Mesenchymal stem cell (in vitro differentiated cells and primary cell): Measurements from ENCODE around the gene CCDC184.
"Not testable (repeated sequence)": the region's sequence is repeated elsewhere in the genome, so short reads cannot be mapped to it uniquely, and the experiment has no call there.

Experiments
- DNase-seq: peaks from one replicate; pipeline ENCODE4 v3.0.0-alpha.2; 2013
- H2AFZ ChIP-seq: one replicate; pipeline ENCODE4 v1.6.1; 2013; ENCODE audit warnings: low read depth, mild to moderate bottlenecking, control low read depth, inconsistent platforms, low read length, moderate library complexity
- H2AK5ac ChIP-seq: 2 replicates; pipeline ENCODE4 v1.6.1; 2013; ENCODE audit warnings: low read length, moderate library complexity, mild to moderate bottlenecking, inconsistent platforms; ENCODE audit not compliant: severe bottlenecking
- H2BK120ac ChIP-seq: one replicate; pipeline ENCODE4 v1.6.1; 2013; ENCODE audit warnings: low read depth, mild to moderate bottlenecking, inconsistent platforms, low read length, moderate library complexity
- H2BK12ac ChIP-seq, 2 experiments: one replicate each; pipeline ENCODE4 v1.6.1; 2013; ENCODE audit warnings: inconsistent platforms in 2 of 2, low read length in 2 of 2, mild to moderate bottlenecking in 2 of 2, moderate library complexity in 2 of 2, control low read depth in 1 of 2
- H2BK15ac ChIP-seq: one replicate; pipeline ENCODE4 v1.6.1; 2013; ENCODE audit warnings: mild to moderate bottlenecking, low read depth, inconsistent platforms; ENCODE audit not compliant: poor library complexity, severe bottlenecking
- H2BK5ac ChIP-seq: 2 replicates; pipeline ENCODE4 v1.6.1; 2013; ENCODE audit warnings: low read depth, mild to moderate bottlenecking, low read length, control low read depth, inconsistent platforms; ENCODE audit not compliant: poor library complexity, severe bottlenecking
- H3K14ac ChIP-seq, 2 experiments: one replicate each; pipeline ENCODE4 v1.6.1; 2013; ENCODE audit warnings: inconsistent platforms in 2 of 2, low read length in 2 of 2, control low read depth in 1 of 2, mild to moderate bottlenecking in 1 of 2, moderate library complexity in 1 of 2
- H3K18ac ChIP-seq, 2 experiments: one replicate each; pipeline ENCODE4 v1.6.1; 2013; ENCODE audit warnings: inconsistent platforms in 2 of 2, low read length in 2 of 2, control low read depth in 1 of 2, low read depth in 1 of 2, mild to moderate bottlenecking in 1 of 2
- H3K23ac ChIP-seq, 2 experiments: one replicate each; pipeline ENCODE4 v1.6.1; 2013; ENCODE audit warnings: inconsistent platforms in 2 of 2, low read length in 2 of 2, mild to moderate bottlenecking in 2 of 2, moderate library complexity in 2 of 2, control low read depth in 1 of 2
- H3K27ac ChIP-seq: 2 replicates; pipeline ENCODE4 v1.5.1; 2013; ENCODE audit warnings: mild to moderate bottlenecking, moderate library complexity, low read length, control low read depth, inconsistent platforms; ENCODE audit not compliant: poor library complexity, severe bottlenecking
- H3K27me3 ChIP-seq, 2 experiments: 2 replicates each; pipeline versions ENCODE4 v1.6.1 to v1.7.0; 2013; ENCODE audit warnings: low read length in 2 of 2, mild to moderate bottlenecking in 2 of 2, moderate library complexity in 2 of 2, control low read depth in 1 of 2, inconsistent platforms in 1 of 2; ENCODE audit not compliant: control insufficient read depth in 1 of 2, insufficient read depth in 1 of 2
- H3K36me3 ChIP-seq, 2 experiments: 2 replicates each; pipeline versions ENCODE4 v1.6.1 to v1.7.0; 2013; ENCODE audit warnings: low read length in 2 of 2, control low read depth in 1 of 2, inconsistent platforms in 1 of 2, low read depth in 1 of 2, mild to moderate bottlenecking in 1 of 2; ENCODE audit not compliant: insufficient read depth in 2 of 2, control insufficient read depth in 1 of 2
- H3K4ac ChIP-seq, 2 experiments: one replicate each; pipeline ENCODE4 v1.6.1; 2013; ENCODE audit warnings: inconsistent platforms in 2 of 2, low read length in 2 of 2, mild to moderate bottlenecking in 2 of 2, moderate library complexity in 2 of 2, control low read depth in 1 of 2, low read depth in 1 of 2
- H3K4me1 ChIP-seq: 2 replicates; pipeline ENCODE4 v1.6.1; 2013; ENCODE audit warnings: low read depth, low read length, control low read depth; ENCODE audit not compliant: control insufficient read depth, insufficient read depth
- H3K4me2 ChIP-seq: 2 replicates; pipeline ENCODE4 v1.6.1; 2013; ENCODE audit warnings: low read length, mild to moderate bottlenecking, inconsistent platforms; ENCODE audit not compliant: poor library complexity, severe bottlenecking
- H3K4me3 ChIP-seq, 2 experiments: 2 replicates each; pipeline versions ENCODE4 v1.5.1 to v1.7.0; 2013; ENCODE audit warnings: low read length in 2 of 2, mild to moderate bottlenecking in 2 of 2, control low read depth in 1 of 2, low read depth in 1 of 2; ENCODE audit not compliant: insufficient read depth in 1 of 2
- H3K79me1 ChIP-seq: replicated peaks from 2 replicates; pipeline ENCODE4 v1.6.1; 2013; ENCODE audit warnings: mild to moderate bottlenecking, control low read depth, low read length, inconsistent platforms; ENCODE audit not compliant: poor library complexity, severe bottlenecking
- H3K9ac ChIP-seq: 2 replicates; pipeline ENCODE4 v1.7.0; 2013; ENCODE audit warnings: mild to moderate bottlenecking, low read length, moderate library complexity
- H3K9me3 ChIP-seq: 2 replicates; pipeline ENCODE4 v1.7.0; 2013; ENCODE audit warnings: mild to moderate bottlenecking, low read length; ENCODE audit not compliant: control insufficient read depth
- H4K8ac ChIP-seq: one replicate; pipeline ENCODE4 v1.6.1; 2013; ENCODE audit warnings: inconsistent platforms, mild to moderate bottlenecking, low read length, moderate library complexity
- H4K91ac ChIP-seq: one replicate; pipeline ENCODE4 v1.6.1; 2013; ENCODE audit warnings: mild to moderate bottlenecking, low read length, inconsistent platforms
- WGBS: methylation state at CpG from one replicate; pipeline ENCODE4 v1.1.7; 2013; ENCODE audit warnings: mixed read lengths; 5-methylcytosine and 5-hydroxymethylcytosine counted together

CCDC184 gene

GRCh38 chr12:48220701-48221100 lies 37.3 kb downstream of the CCDC184 start:
- Histone ChIP-seq H3K4ac (no peak overlapping the region), H4K91ac (no peak overlapping the region), H3K4me2 (no peak overlapping the region), H3K4me3 (no peak overlapping the region), H3K18ac (no peak overlapping the region), H2BK15ac (no peak overlapping the region), H3K27ac (no peak overlapping the region), H3K14ac (no peak overlapping the region), H4K8ac (no peak overlapping the region), H3K27me3 (peaks cover 0 to 12% of the 10 kb centered on the region in 2 experiments), H3K4me1 (no peaks in the 10 kb centered on the region), H3K36me3 (no peaks in the 10 kb centered on the region), H2AFZ (no peak overlapping the region), H3K23ac (no peak overlapping the region), H3K9ac (no peak overlapping the region), H2BK5ac (no peak overlapping the region), H3K79me1 (no peaks in the 10 kb centered on the region), H2BK120ac (no peak overlapping the region), H2AK5ac (no peak overlapping the region), H3K9me3 (no peaks in the 10 kb centered on the region), H2BK12ac (no peak overlapping the region)
- DNase-seq, result no peak
- 100% methylated on average over 1 of the region's 1 CpG for WGBS

- Histone ChIP-seq H2BK120ac (no peak overlapping the region), H3K4me2 (no peak overlapping the region), H2AK5ac (no peak overlapping the region), H3K18ac (no peak overlapping the region), H3K27ac (no peak overlapping the region), H2AFZ (no peak overlapping the region), H3K4me1 (no peaks in the 10 kb centered on the region), H2BK15ac (no peak overlapping the region), H3K27me3 (peaks cover 0 to 3% of the 10 kb centered on the region in 2 experiments), H4K91ac (no peak overlapping the region), H4K8ac (no peak overlapping the region), H2BK12ac (no peak overlapping the region), H3K36me3 (no peaks in the 10 kb centered on the region), H3K4ac (no peak overlapping the region), H3K23ac (no peak overlapping the region), H3K14ac (no peak overlapping the region), H3K9me3 (no peaks in the 10 kb centered on the region), H3K9ac (no peak overlapping the region), H3K4me3 (no peak overlapping the region), H3K79me1 (no peaks in the 10 kb centered on the region), H2BK5ac (no peak overlapping the region)
- DNase-seq, result no peak
- 74% methylated on average over 2 of the region's 2 CpGs for WGBS
Measured at GRCh38 chr12:48221645-48222044, 38.2 kb downstream of the CCDC184 start.

DNA sequence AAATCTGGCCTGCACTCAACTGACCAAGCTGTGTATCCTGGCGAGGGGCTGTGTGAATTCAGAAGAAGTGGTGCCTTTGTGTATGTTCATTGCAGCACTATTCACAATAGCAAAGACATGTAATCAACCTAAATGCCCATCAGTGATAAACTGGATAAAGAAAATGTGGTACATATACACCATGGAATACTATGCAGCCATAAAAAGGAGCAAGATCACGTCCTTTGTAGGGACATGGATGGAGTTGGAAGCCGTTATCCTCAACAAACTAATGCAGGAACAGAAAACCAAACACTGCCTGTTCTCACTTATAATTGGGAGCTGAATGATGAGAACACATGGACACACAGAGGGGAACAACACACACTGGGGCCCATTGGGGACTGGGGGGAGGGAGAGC lies 41.1 kb downstream of the CCDC184 start:
- H3K18ac ChIP-seq, H3K4ac ChIP-seq, H3K4me1 ChIP-seq, H3K9me3 ChIP-seq, H3K23ac ChIP-seq, H3K27me3 ChIP-seq, H3K9ac ChIP-seq, H3K14ac ChIP-seq, H2BK12ac ChIP-seq, H3K36me3 ChIP-seq, H3K4me3 ChIP-seq, H3K4me2 ChIP-seq, H2AK5ac ChIP-seq, H2AFZ ChIP-seq, H4K91ac ChIP-seq, H3K79me1 ChIP-seq, H2BK15ac ChIP-seq, H2BK5ac ChIP-seq, H4K8ac ChIP-seq, H2BK120ac ChIP-seq, DNase-seq, H3K27ac ChIP-seq: not testable (repeated sequence)
- 46% methylated on average over 2 of the region's 3 CpGs for WGBS

DNA sequence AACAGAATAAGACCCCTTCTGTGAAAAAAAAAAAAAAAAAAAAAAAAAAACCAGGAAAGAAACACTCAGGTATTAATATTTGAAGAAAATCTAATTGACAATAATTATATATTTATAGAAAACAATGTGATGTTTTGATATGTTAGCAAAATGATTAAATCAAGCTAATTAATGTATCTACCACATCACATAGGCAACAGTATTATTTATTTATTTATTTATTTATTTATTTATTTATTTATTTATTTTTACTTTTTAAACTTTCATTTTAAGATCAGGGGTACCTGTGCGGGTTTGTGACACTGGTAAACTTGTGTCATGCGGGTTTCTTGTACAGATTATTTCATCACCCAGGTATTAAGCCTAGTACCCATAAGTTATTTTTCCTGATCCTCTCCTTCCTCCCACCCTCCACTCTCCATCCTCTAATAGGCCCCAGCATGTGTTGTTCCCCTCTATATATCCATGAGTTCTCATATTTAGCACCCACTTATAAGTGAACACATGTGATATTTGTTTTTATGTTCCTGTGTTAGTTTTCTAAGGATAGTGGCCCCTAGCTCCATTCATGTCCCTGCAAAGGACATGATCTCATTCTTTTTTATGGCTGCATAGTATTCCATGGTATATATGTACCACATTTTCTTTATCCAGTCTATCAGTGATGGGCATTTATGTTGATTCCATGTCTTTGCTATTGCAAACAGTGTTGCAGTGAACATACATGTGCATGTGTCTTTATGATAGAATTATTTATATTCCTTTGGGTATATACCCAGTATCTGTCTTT lies 47.9 kb downstream of the CCDC184 start:
- H2AK5ac ChIP-seq, H2BK120ac ChIP-seq, H3K14ac ChIP-seq, DNase-seq, H3K27ac ChIP-seq, H2BK5ac ChIP-seq, H2BK15ac ChIP-seq, H3K79me1 ChIP-seq, H4K8ac ChIP-seq, H3K4me1 ChIP-seq, H3K23ac ChIP-seq, H2AFZ ChIP-seq, H3K27me3 ChIP-seq, H2BK12ac ChIP-seq, H3K4ac ChIP-seq, H3K4me3 ChIP-seq, H3K9me3 ChIP-seq, H3K36me3 ChIP-seq, H4K91ac ChIP-seq, H3K4me2 ChIP-seq, H3K9ac ChIP-seq, H3K18ac ChIP-seq: not testable (repeated sequence)
- 92% methylated on average over 2 of the region's 2 CpGs for WGBS
